AG04450 (cell line): Measurements from ENCODE around the gene ZNF615. TPM values are rescaled to one million over a fixed set of nuclear protein-coding genes. Genes with fewer than 3 reads are reported as not detected.

Source experiments
- CTCF ChIA-PET: fragments of 300-600, 350-600 bp; formaldehyde crosslinking; extraction: SDS; loops from one replicate; lab custom pipeline; 2022; ENCODE audit warnings: antibody characterized with exemption, inconsistent platforms; lab: Charles Lee
- POLR2A ChIA-PET: fragments of 350-600 bp; formaldehyde crosslinking; extraction: SDS; loops from one replicate; lab custom pipeline; 2021; ENCODE audit warnings: antibody characterized with exemption, inconsistent platforms; lab: Yijun Ruan, JAX
- DNase-seq: peaks from one replicate; pipeline ENCODE4 v3.0.0-alpha.2; 2011; ENCODE audit warnings: low read depth, low spot score
- H3K27ac ChIP-seq: one replicate; pipeline ENCODE4 v1.5.1; 2012; ENCODE audit warnings: low read depth, low read length, control low read depth
- H3K27me3 ChIP-seq: one replicate; pipeline ENCODE4 v1.6.0; 2012; ENCODE audit warnings: low read length; ENCODE audit not compliant: control insufficient read depth, insufficient read depth
- H3K4me3 ChIP-seq: 2 replicates; pipeline ENCODE4 v1.5.1; 2011; ENCODE audit warnings: mild to moderate bottlenecking, low read depth, low read length, control low read depth
- H3K9me3 ChIP-seq: 2 replicates; pipeline ENCODE4 v1.5.1; 2012; ENCODE audit warnings: low read length; ENCODE audit not compliant: control insufficient read depth, insufficient read depth
- CTCF ChIP-seq: IDR thresholded peaks from 2 replicates; pipeline ENCODE4 v1.5.1; 2011; ENCODE audit warnings: low read depth, low read length, control low read depth, inconsistent platforms
- polyA plus RNA-seq: library from polyadenylated mRNA; depleted of rRNA; stranded (reverse); fragments of >200 nt; gene quantifications from 2 replicates; pipeline ENCODE4 v1.2.3, GENCODE V29; 2011

The ZNF615 gene
- polyA plus RNA-seq, 1 experiment, result 7.6 TPM

- no peak for TF ChIP-seq CTCF
- ChIA-PET POLR2A (no interaction called here), CTCF (no interaction called here)
These were observed 14.2 kb upstream of the ZNF615 start for GRCh38 chr19:52022193-52022592.

GRCh38 chr19:52020506-52020905 is 12.5 kb upstream of the ZNF615 start:
- no peaks in the 10 kb centered on the region for H3K27me3 ChIP-seq
- peaks cover 37% of the 10 kb centered on the region for H3K9me3 ChIP-seq
- POLR2A ChIA-PET, result no interaction called here
- no peak overlapping the region for H3K4me3 ChIP-seq
- no peak for DNase-seq
- no peak overlapping the region for H3K27ac ChIP-seq
- CTCF ChIA-PET, result no interaction called here
- TF ChIP-seq CTCF, result no peak

More at GRCh38 chr19:52022193-52022592, 14.2 kb upstream of the ZNF615 start:
- no peak overlapping the region for H3K27ac ChIP-seq
- H3K9me3 ChIP-seq, result peaks cover 36% of the 10 kb centered on the region
- H3K4me3 ChIP-seq, result no peak overlapping the region
- H3K27me3 ChIP-seq, result no peaks in the 10 kb centered on the region
- no peak for DNase-seq

- no peak overlapping the region for H3K27ac ChIP-seq
- H3K4me3 ChIP-seq, result no peak overlapping the region
- DNase-seq, result no peak
- H3K27me3 ChIP-seq, result no peaks in the 10 kb centered on the region
- ChIA-PET CTCF (no interaction called here), POLR2A (no interaction called here)
- TF ChIP-seq CTCF, result no peak
- H3K9me3 ChIP-seq, result peaks cover 19% of the 10 kb centered on the region
These were observed 2.7 kb upstream of the ZNF615 start for GRCh38 chr19:52010674-52011073.

GRCh38 chr19:52007451-52007805 is 583 bp downstream of the ZNF615 start:
- POLR2A ChIA-PET, result no interaction called here
- no peak for DNase-seq

GRCh38 chr19:51994048-51994644 is 13.9 kb downstream of the ZNF615 start:
- TF ChIP-seq CTCF, result no peak
- no peak for DNase-seq
- CTCF ChIA-PET, result no interaction called here
- POLR2A ChIA-PET, result no interaction called here
- Histone ChIP-seq H3K9me3 (peaks cover 40% of the 10 kb centered on the region), H3K27ac (no peak overlapping the region), H3K4me3 (no peak overlapping the region), H3K27me3 (no peaks in the 10 kb centered on the region)

More at GRCh38 chr19:52007451-52007805, 583 bp downstream of the ZNF615 start:
- Histone ChIP-seq H3K27me3 (no peaks in the 10 kb centered on the region), H3K9me3 (peaks cover 18% of the 10 kb centered on the region), H3K4me3 (peak overlapping the region; percentile 93), H3K27ac (no peak overlapping the region)
- CTCF ChIA-PET, result no interaction called here
- TF ChIP-seq CTCF, result no peak
